Common myeloid progenitor, CD34-positive (primary cell): ENCODE data around the gene GC.
"Not testable (repeated sequence)": the region's sequence is repeated elsewhere in the genome, so short reads cannot be mapped to it uniquely, and the experiment has no call there.

Experiments used
- CTCF ChIA-PET: fragments of 350-600 bp; sonication (Branson Sonifier 250); formaldehyde crosslinking; loops from one replicate; lab custom pipeline; 2021; ENCODE audit warnings: antibody characterized with exemption; lab: Charles Lee
- POLR2A ChIA-PET: fragments of 350-600 bp; sonication (Branson Sonifier 250); formaldehyde crosslinking; loops from one replicate; lab custom pipeline; 2021; ENCODE audit warnings: antibody characterized with exemption; lab: Charles Lee
- DNase-seq, 3 donors: peaks; one replicate each; pipeline versions ENCODE4 v3.0.0 to v3.0.0-alpha.2; 2013
- H3K27ac ChIP-seq, 2 experiments: 1 replicate in 1 of 2; 2 replicates in 1 of 2; pipeline ENCODE4 v1.7.0; 2013; ENCODE audit warnings: inconsistent platforms in 2 of 2, low read length in 2 of 2, mild to moderate bottlenecking in 2 of 2, low read depth in 1 of 2, moderate library complexity in 1 of 2; ENCODE audit not compliant: severe bottlenecking in 2 of 2, insufficient read depth in 1 of 2, poor library complexity in 1 of 2
- H3K27me3 ChIP-seq, 5 experiments: replicated peaks in 2 of 5; 1 replicate in 3 of 5; 2 replicates in 2 of 5; pipeline versions ENCODE4 v1.6.1 to v1.7.0; 2013; ENCODE audit warnings: low read length in 4 of 5, mild to moderate bottlenecking in 2 of 5, moderate library complexity in 2 of 5, inconsistent platforms in 1 of 5; ENCODE audit not compliant: insufficient read depth in 5 of 5, control insufficient read depth in 4 of 5
- H3K36me3 ChIP-seq, 4 experiments: 1 replicate in 2 of 4; 2 replicates in 2 of 4; pipeline versions ENCODE4 v1.6.1 to v1.7.0; 2013; ENCODE audit warnings: low read length in 3 of 4, control low read depth in 1 of 4, mild to moderate bottlenecking in 1 of 4; ENCODE audit not compliant: control insufficient read depth in 4 of 4, insufficient read depth in 4 of 4
- H3K4me1 ChIP-seq, 4 experiments: 1 replicate in 3 of 4; 2 replicates in 1 of 4; pipeline versions ENCODE4 v1.6.1 to v1.7.1; 2013; ENCODE audit warnings: low read length in 3 of 4, mild to moderate bottlenecking in 3 of 4, control low read depth in 1 of 4, inconsistent platforms in 1 of 4, moderate library complexity in 1 of 4; ENCODE audit not compliant: control insufficient read depth in 4 of 4, insufficient read depth in 4 of 4; ENCODE audit errors: control extremely low read depth in 1 of 4
- H3K4me3 ChIP-seq, 7 experiments: 1 replicate in 4 of 7; 2 replicates in 3 of 7; pipeline versions ENCODE4 v1.5.1 to v1.7.0; 2013; ENCODE audit warnings: mild to moderate bottlenecking in 7 of 7, low read length in 6 of 7, moderate library complexity in 6 of 7, inconsistent platforms in 2 of 7, low read depth in 2 of 7, control low read depth in 1 of 7; ENCODE audit not compliant: insufficient read depth in 4 of 7, control insufficient read depth in 1 of 7; ENCODE audit errors: extremely low read depth in 1 of 7
- H3K9me3 ChIP-seq, 5 experiments: 1 replicate in 4 of 5; 2 replicates in 1 of 5; pipeline versions ENCODE4 v1.6.1 to v1.7.1; 2013; ENCODE audit warnings: low read length in 4 of 5, mild to moderate bottlenecking in 2 of 5, inconsistent platforms in 1 of 5, low read depth in 1 of 5, moderate library complexity in 1 of 5; ENCODE audit not compliant: control insufficient read depth in 4 of 5, insufficient read depth in 2 of 5; ENCODE audit errors: control extremely low read depth in 1 of 5
- WGBS: methylation state at CpG from one replicate; pipeline ENCODE4 v1.1.5; 2013; ENCODE audit not compliant: insufficient coverage; 5-methylcytosine and 5-hydroxymethylcytosine counted together

The GC gene

GRCh38 chr4:71816676-71817303 lies 32.9 kb upstream of the GC start:
- no peaks in the 10 kb centered on the region for H3K4me1 ChIP-seq
- WGBS: no CpG with 5 or more reads among the region's 4 CpGs
- no peaks in the 10 kb centered on the region for H3K36me3 ChIP-seq
- H3K27ac ChIP-seq: no peak overlapping the region
- DNase-seq: no peak
- H3K4me3 ChIP-seq: no peak overlapping the region
- POLR2A ChIA-PET: no interaction called here
- CTCF ChIA-PET: no interaction called here
- H3K9me3 ChIP-seq: no peaks in the 10 kb centered on the region
- no peaks in the 10 kb centered on the region for H3K27me3 ChIP-seq

GRCh38 chr4:71814433-71814832 lies 30.6 kb upstream of the GC start:
- no peak overlapping the region for H3K27ac ChIP-seq
- ChIA-PET CTCF (no interaction called here), POLR2A (no interaction called here)
- H3K4me3 ChIP-seq: no peak overlapping the region
- WGBS: 100% methylated on average over 2 of the region's 2 CpGs
- no peaks in the 10 kb centered on the region for H3K9me3 ChIP-seq
- H3K36me3 ChIP-seq: no peaks in the 10 kb centered on the region
- no peaks in the 10 kb centered on the region for H3K4me1 ChIP-seq
- no peak for DNase-seq
- no peaks in the 10 kb centered on the region for H3K27me3 ChIP-seq

DNA sequence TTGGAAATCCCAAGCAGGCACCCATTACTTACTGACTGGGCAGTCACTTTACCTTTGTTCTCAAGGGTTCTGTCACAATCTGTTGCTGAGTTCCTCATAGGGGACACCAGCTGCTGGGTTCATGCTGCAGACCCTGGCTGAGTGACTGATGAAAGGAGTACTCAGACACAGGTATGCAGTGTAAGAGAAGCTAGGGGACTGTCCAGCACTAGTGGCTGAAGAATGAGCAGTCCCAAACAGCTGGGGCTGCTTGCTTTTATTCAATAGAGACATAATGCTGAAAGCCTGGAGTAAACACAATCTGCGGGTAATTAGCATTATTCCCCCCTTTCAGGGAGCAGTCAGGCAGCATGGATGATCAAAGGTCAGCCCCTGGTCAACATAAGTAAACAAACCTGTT lies 25.9 kb upstream of the GC start:
- H3K9me3 ChIP-seq, POLR2A ChIA-PET, DNase-seq, CTCF ChIA-PET, H3K27ac ChIP-seq, H3K27me3 ChIP-seq, H3K4me3 ChIP-seq, H3K4me1 ChIP-seq, H3K36me3 ChIP-seq: not testable (repeated sequence)
- no CpG with 5 or more reads among the region's 1 CpG for WGBS

- ChIA-PET CTCF (interaction anchor here (1.2 to 1.7 kb wide), 2 partner anchors 9 to 11 kb away, joined by 3 to 5 read pairs; no protein-coding TSS in a partner anchor), POLR2A (no interaction called here)
- Histone ChIP-seq H3K4me3 (no peak overlapping the region), H3K36me3 (no peaks in the 10 kb centered on the region), H3K27ac (no peak overlapping the region), H3K27me3 (peaks cover 0 to 3% (median 0%) of the 10 kb centered on the region in 5 experiments), H3K9me3 (no peaks in the 10 kb centered on the region), H3K4me1 (no peaks in the 10 kb centered on the region)
- WGBS: 100% methylated on average over 3 of the region's 3 CpGs
- no peak for DNase-seq
These were observed 23.6 kb upstream of the GC start for GRCh38 chr4:71807469-71807868.

- H3K27me3 ChIP-seq, H3K9me3 ChIP-seq, H3K36me3 ChIP-seq, POLR2A ChIA-PET, DNase-seq, CTCF ChIA-PET, H3K27ac ChIP-seq, H3K4me3 ChIP-seq, H3K4me1 ChIP-seq: not testable (repeated sequence)
- WGBS: 83% methylated on average over 1 of the region's 2 CpGs
These were observed 21.4 kb upstream of the GC start for GRCh38 chr4:71805230-71805629.

DNA sequence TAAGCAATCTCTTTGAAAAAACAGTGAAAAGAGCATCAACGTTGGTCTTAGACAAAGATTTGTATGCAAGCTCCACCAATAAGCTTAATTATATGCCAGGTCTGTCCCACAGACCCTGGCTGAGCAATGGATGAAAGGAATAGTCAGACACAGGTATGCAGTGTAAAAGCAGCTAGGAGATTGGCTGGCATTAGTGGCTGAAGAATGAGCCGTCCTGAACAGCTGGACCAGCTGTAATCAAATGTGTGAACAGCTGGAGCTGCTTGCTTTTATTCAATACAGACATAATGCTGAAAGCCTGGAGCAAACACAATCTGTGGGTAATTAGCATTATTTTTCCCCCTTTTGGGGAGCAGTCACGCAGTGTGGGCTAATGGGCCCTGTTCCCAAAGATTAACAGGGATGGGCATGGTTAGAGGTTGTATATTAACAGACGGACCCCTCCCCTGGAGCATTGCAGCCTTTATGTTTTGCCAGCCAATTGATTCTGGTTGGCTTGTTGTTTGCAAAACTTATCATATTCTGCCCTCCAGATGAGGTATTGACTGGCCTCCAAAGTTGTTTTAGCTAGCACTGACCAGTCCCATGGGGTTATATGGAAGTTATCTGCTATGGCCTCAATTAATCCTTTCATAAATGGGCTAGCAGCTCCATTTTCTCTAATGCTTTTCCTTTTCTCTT lies 20.3 kb upstream of the GC start:
- H3K27ac ChIP-seq, H3K27me3 ChIP-seq, H3K4me1 ChIP-seq, POLR2A ChIA-PET, H3K4me3 ChIP-seq, CTCF ChIA-PET, H3K9me3 ChIP-seq, DNase-seq, H3K36me3 ChIP-seq: not testable (repeated sequence)
- WGBS: 87% methylated on average over 3 of the region's 4 CpGs

GRCh38 chr4:71785959-71786358 lies 2.1 kb upstream of the GC start:
- 92% methylated on average over 2 of the region's 4 CpGs for WGBS
- no peak for DNase-seq
- Histone ChIP-seq H3K27me3 (peaks cover 0 to 3% (median 0%) of the 10 kb centered on the region in 5 experiments), H3K36me3 (no peaks in the 10 kb centered on the region), H3K27ac (no peak overlapping the region), H3K4me1 (no peaks in the 10 kb centered on the region), H3K9me3 (no peaks in the 10 kb centered on the region), H3K4me3 (no peak overlapping the region)
- ChIA-PET POLR2A (no interaction called here), CTCF (no interaction called here)
